Suprapubic skin (tissue), 4 donors: ENCODE measurements around the gene STARD9.

Experiments
- POLR2A ChIP-seq, 2 donors: fragments of 450-650 bp; IDR thresholded peaks; one replicate each; pipeline ENCODE4 v1.6.1; 2017; ENCODE audit warnings: antibody characterized with exemption in 2 of 2, mild to moderate bottlenecking in 2 of 2, moderate library complexity in 2 of 2
- POLR2AphosphoS5 ChIP-seq, 3 donors: sonication (generic); formaldehyde crosslinking; IDR thresholded peaks; one replicate each; pipeline ENCODE4 v1.6.1; 2017; ENCODE audit warnings: antibody characterized with exemption in 3 of 3
- TF ChIP-seq, protein P1 (sequence below), 2 donors: fragments of 200-600 bp in 1 of 2; fragments of 450-650 bp in 1 of 2; sonication (generic) in 1 of 2; IDR thresholded peaks; one replicate each; pipeline ENCODE4 v1.5.1; 2016 to 2019; ENCODE audit warnings: antibody characterized with exemption in 2 of 2, mild to moderate bottlenecking in 1 of 2, moderate library complexity in 1 of 2

DNA sequence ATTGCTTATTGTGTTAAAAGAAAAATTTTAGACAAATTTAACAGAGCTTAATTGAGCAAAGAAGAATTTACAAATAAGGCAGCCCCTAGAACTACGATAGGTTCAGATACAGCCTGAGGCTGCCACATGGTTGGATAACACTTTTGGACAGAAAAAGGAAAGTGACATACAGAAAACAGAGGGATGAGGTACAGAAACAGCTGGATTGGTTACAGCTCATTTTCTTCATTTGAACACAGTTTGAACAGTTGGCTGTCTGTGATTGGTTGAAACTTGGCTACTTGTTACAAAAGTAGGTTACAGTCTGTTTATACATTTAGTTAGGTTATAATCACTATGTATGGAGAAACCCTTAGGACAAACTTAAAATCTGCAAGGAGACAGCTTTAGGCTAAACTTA, 46.0 kb downstream of the STARD9 start:
- TF ChIP-seq, protein P1, sequence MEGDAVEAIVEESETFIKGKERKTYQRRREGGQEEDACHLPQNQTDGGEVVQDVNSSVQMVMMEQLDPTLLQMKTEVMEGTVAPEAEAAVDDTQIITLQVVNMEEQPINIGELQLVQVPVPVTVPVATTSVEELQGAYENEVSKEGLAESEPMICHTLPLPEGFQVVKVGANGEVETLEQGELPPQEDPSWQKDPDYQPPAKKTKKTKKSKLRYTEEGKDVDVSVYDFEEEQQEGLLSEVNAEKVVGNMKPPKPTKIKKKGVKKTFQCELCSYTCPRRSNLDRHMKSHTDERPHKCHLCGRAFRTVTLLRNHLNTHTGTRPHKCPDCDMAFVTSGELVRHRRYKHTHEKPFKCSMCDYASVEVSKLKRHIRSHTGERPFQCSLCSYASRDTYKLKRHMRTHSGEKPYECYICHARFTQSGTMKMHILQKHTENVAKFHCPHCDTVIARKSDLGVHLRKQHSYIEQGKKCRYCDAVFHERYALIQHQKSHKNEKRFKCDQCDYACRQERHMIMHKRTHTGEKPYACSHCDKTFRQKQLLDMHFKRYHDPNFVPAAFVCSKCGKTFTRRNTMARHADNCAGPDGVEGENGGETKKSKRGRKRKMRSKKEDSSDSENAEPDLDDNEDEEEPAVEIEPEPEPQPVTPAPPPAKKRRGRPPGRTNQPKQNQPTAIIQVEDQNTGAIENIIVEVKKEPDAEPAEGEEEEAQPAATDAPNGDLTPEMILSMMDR (IDR thresholded peaks at IDR 0.05) = no peak
- TF ChIP-seq POLR2A (IDR thresholded peaks at IDR 0.05) (no peak), POLR2AphosphoS5 (IDR thresholded peaks at IDR 0.05) (no peak)
